ENCODE results near the gene ELMO1.

ELMO1 gene

GRCh38 chr7:37408291-37409228 lies 40.1 kb downstream of the ELMO1 start:
- H3K4me3 ChIP-seq (ENCODE audit: low read depth, low read length): no peak overlapping the region
- no peak overlapping the region for H3K4me2 ChIP-seq (ENCODE audit: low read length)
- peaks cover 11% of the 10 kb centered on the region for H3K79me2 ChIP-seq
- no peaks in the 10 kb centered on the region for H3K9me3 ChIP-seq (ENCODE audit: control insufficient read depth, low read length)
- no peak overlapping the region for H3K27ac ChIP-seq
- peaks cover 3% of the 10 kb centered on the region for H3K4me1 ChIP-seq
- H2AFZ ChIP-seq: no peak overlapping the region
- no peak overlapping the region for H3K9ac ChIP-seq
- no peaks in the 10 kb centered on the region for H3K36me3 ChIP-seq (ENCODE audit: control insufficient read depth, insufficient read depth, low read length)
- no peaks in the 10 kb centered on the region for H3K27me3 ChIP-seq (ENCODE audit: control insufficient read depth, insufficient read depth, low read length)
- TF ChIP-seq CTCF (IDR thresholded peaks at IDR 0.05): no peak

DNA sequence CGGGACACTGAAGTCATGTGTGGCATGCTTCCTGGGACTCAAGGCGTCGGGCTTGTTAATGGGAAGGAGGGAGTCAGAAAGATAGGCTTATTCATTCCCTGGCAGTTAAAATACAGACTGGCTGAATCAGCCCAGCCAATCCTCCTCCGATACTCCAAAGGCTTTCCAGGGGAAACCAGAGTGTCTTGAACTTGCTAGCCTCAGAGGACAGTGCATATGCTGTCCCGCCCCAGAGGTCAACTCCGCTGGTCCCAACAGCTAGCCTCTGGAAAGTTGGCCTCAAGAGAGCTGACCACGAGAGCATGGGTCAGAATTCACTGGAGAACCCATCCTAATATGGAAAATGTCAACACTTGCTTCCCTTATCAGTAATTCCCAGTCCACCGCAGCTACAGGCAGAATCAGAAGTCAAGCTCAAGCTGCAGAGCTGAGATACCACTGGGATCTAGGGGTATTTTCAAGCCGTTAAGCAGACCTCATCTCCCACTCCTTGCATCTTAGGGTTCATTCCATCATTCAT lies 43.0 kb downstream of the ELMO1 start:
- no peak for TF ChIP-seq CTCF (IDR thresholded peaks at IDR 0.05)
- Histone ChIP-seq H3K4me2 (ENCODE audit: low read length) (no peak overlapping the region), H3K9ac (no peak overlapping the region), H3K79me2 (peaks cover 9% of the 10 kb centered on the region), H3K27me3 (ENCODE audit: control insufficient read depth, insufficient read depth, low read length) (no peaks in the 10 kb centered on the region), H3K4me1 (peaks cover 3% of the 10 kb centered on the region), H3K27ac (no peak overlapping the region), H3K36me3 (ENCODE audit: control insufficient read depth, insufficient read depth, low read length) (no peaks in the 10 kb centered on the region), H2AFZ (no peak overlapping the region), H3K4me3 (ENCODE audit: low read depth, low read length) (no peak overlapping the region), H3K9me3 (ENCODE audit: control insufficient read depth, low read length) (no peaks in the 10 kb centered on the region)

DNA sequence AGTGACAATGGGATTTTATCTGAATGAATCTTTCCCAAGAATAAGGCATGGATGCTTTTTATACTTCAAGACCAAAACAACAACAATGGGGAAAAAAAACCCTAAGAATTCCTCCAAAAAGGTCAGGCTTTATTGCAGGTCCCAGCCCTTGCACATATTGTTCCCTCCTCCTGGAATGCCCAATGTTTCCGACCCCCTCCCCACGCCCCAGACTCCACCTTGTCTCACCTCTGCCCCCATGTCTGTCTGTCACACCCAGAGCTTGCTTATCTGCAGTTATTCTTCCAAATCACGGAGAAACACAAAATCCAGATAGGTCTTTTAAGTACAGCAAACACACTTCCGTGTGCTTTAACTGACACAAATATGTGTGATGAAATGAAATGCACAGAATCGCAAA lies 43.5 kb downstream of the ELMO1 start:
- Histone ChIP-seq H3K27me3 (ENCODE audit: control insufficient read depth, insufficient read depth, low read length) (no peaks in the 10 kb centered on the region), H3K4me2 (ENCODE audit: low read length) (no peak overlapping the region), H3K9ac (no peak overlapping the region), H3K4me3 (ENCODE audit: low read depth, low read length) (no peak overlapping the region), H3K36me3 (ENCODE audit: control insufficient read depth, insufficient read depth, low read length) (no peaks in the 10 kb centered on the region), H3K9me3 (ENCODE audit: control insufficient read depth, low read length) (no peaks in the 10 kb centered on the region), H3K4me1 (peaks cover 3% of the 10 kb centered on the region), H2AFZ (no peak overlapping the region), H3K27ac (no peak overlapping the region), H3K79me2 (peaks cover 9% of the 10 kb centered on the region)
- TF ChIP-seq CTCF (IDR thresholded peaks at IDR 0.05): no peak

GRCh38 chr7:37399876-37400421 lies 48.7 kb downstream of the ELMO1 start:
- H3K4me2 ChIP-seq (ENCODE audit: low read length): no peak overlapping the region
- H3K79me2 ChIP-seq: peaks cover 9% of the 10 kb centered on the region
- H3K9ac ChIP-seq: no peak overlapping the region
- H3K27ac ChIP-seq: no peak overlapping the region
- no peaks in the 10 kb centered on the region for H3K27me3 ChIP-seq (ENCODE audit: control insufficient read depth, insufficient read depth, low read length)
- no peak overlapping the region for H3K4me3 ChIP-seq (ENCODE audit: low read depth, low read length)
- H3K36me3 ChIP-seq (ENCODE audit: control insufficient read depth, insufficient read depth, low read length): no peaks in the 10 kb centered on the region
- no peak for TF ChIP-seq CTCF (IDR thresholded peaks at IDR 0.05)
- H3K4me1 ChIP-seq: no peaks in the 10 kb centered on the region
- H3K9me3 ChIP-seq (ENCODE audit: control insufficient read depth, low read length): no peaks in the 10 kb centered on the region
- H2AFZ ChIP-seq: no peak overlapping the region
